Progenitor cell of endocrine pancreas (in vitro differentiated cells): Measurements from ENCODE around the gene OGA. TPM values are rescaled to one million over a fixed set of nuclear protein-coding genes. Genes with fewer than 3 reads are reported as not detected.

ENCODE experiments used
- DNase-seq: peaks from one replicate; pipeline ENCODE4 v3.0.0; 2021; ENCODE audit warnings: low spot score; ENCODE audit not compliant: unreplicated experiment
- H3K27ac Mint-ChIP-seq: 2 replicates; pipeline ENCODE4 v1.8.0; 2021; ENCODE audit warnings: mild to moderate bottlenecking, moderate library complexity, mixed read lengths
- H3K27me3 Mint-ChIP-seq: 2 replicates; pipeline ENCODE4 v1.8.0; 2021; ENCODE audit warnings: mixed read lengths
- H3K36me3 Mint-ChIP-seq: 2 replicates; pipeline ENCODE4 v1.8.0; 2022; ENCODE audit warnings: mixed read lengths; ENCODE audit not compliant: insufficient read depth
- H3K4me1 Mint-ChIP-seq: 2 replicates; pipeline ENCODE4 v1.8.0; 2021; ENCODE audit warnings: low read depth, mixed read lengths
- H3K4me3 Mint-ChIP-seq: 2 replicates; pipeline ENCODE4 v1.8.0; 2021; ENCODE audit warnings: low read depth, mild to moderate bottlenecking, moderate library complexity, mixed read lengths
- H3K9me3 Mint-ChIP-seq: 2 replicates; pipeline ENCODE4 v1.8.0; 2021; ENCODE audit warnings: low read depth, mixed read lengths
- total RNA-seq: library from RNA; stranded (reverse); gene quantifications from 2 replicates; pipeline ENCODE4 v1.2.1, GENCODE V29; 2021
- TF ChIP-seq, protein P1 (sequence below): fragments of 200-600 bp; sonication (generic); IDR thresholded peaks from one replicate; pipeline ENCODE4 v1.5.0; 2021; ENCODE audit warnings: antibody characterized with exemption, mild to moderate bottlenecking; ENCODE audit not compliant: unreplicated experiment

The OGA gene
- total RNA-seq, 1 donor from 2014 or later = 148 TPM

- Mint-ChIP-seq H3K4me3 (peak overlapping the region; percentile 100), H3K9me3 (no peaks in the 10 kb centered on the region), H3K27ac (peak overlapping the region; percentile 94), H3K27me3 (peaks cover 20% of the 10 kb centered on the region), H3K4me1 (peaks cover 29% of the 10 kb centered on the region), H3K36me3 (peaks cover 10% of the 10 kb centered on the region)
- DNase-seq = no peak
- TF ChIP-seq, protein P1, sequence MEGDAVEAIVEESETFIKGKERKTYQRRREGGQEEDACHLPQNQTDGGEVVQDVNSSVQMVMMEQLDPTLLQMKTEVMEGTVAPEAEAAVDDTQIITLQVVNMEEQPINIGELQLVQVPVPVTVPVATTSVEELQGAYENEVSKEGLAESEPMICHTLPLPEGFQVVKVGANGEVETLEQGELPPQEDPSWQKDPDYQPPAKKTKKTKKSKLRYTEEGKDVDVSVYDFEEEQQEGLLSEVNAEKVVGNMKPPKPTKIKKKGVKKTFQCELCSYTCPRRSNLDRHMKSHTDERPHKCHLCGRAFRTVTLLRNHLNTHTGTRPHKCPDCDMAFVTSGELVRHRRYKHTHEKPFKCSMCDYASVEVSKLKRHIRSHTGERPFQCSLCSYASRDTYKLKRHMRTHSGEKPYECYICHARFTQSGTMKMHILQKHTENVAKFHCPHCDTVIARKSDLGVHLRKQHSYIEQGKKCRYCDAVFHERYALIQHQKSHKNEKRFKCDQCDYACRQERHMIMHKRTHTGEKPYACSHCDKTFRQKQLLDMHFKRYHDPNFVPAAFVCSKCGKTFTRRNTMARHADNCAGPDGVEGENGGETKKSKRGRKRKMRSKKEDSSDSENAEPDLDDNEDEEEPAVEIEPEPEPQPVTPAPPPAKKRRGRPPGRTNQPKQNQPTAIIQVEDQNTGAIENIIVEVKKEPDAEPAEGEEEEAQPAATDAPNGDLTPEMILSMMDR = no peak
Observed at GRCh38 chr10:101781984-101782810, 36.0 kb downstream of the OGA start.

GRCh38 chr10:101781655-101781983, 36.6 kb downstream of the OGA start:
- peaks cover 26% of the 10 kb centered on the region for H3K27me3 Mint-ChIP-seq
- H3K9me3 Mint-ChIP-seq = no peaks in the 10 kb centered on the region
- peaks cover 8% of the 10 kb centered on the region for H3K36me3 Mint-ChIP-seq
- no peak overlapping the region for H3K27ac Mint-ChIP-seq
- TF ChIP-seq, protein P1 = no peak
- peaks cover 29% of the 10 kb centered on the region for H3K4me1 Mint-ChIP-seq
- no peak for DNase-seq
- peak overlapping the region; percentile 100 for H3K4me3 Mint-ChIP-seq

GRCh38 chr10:101780818-101781654, 37.2 kb downstream of the OGA start:
- Mint-ChIP-seq H3K36me3 (peaks cover 6% of the 10 kb centered on the region), H3K27ac (peak overlapping the region; percentile 29), H3K9me3 (no peaks in the 10 kb centered on the region), H3K4me1 (peaks cover 29% of the 10 kb centered on the region), H3K27me3 (peaks cover 27% of the 10 kb centered on the region), H3K4me3 (peak overlapping the region; percentile 100)
- DNase-seq = no peak
- TF ChIP-seq, protein P1 = peak; percentile 97

DNA sequence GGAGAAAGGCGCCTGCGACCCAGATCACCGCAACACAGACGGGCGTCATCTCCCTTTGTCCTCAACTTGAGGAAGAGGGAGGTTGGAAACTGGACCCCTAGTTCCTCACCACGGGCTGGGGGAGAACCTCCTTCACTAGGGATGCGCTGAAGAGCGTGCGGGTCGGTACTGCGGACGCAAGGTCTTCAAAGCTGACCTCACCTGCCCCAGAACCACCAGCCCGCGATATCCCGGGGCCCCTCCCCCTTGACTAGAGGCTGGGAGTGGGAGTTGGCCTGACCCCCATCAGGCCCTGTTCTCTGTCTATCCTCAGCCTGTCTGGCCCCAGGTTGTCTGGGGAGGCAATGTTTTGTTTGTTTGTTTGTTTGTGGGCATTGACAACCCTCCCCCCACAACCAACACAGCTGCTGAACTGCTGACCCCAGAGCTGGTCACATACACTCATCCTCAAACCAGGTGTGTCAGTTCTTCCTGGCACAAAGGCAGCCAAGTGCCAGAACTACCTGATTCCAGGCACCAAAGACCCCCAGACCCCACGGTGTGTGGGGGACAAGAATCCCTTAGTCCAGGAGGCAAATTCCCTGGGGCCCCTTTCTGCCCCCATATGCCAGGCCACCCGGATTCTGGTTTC, 37.9 kb downstream of the OGA start:
- TF ChIP-seq, protein P1 = no peak
- H3K27ac Mint-ChIP-seq = peak overlapping the region; percentile 77

GRCh38 chr10:101779544-101780186, 38.6 kb downstream of the OGA start:
- no peaks in the 10 kb centered on the region for H3K9me3 Mint-ChIP-seq
- H3K4me1 Mint-ChIP-seq = peaks cover 29% of the 10 kb centered on the region
- peak; percentile 83 for DNase-seq
- H3K36me3 Mint-ChIP-seq = no peaks in the 10 kb centered on the region
- peak overlapping the region; percentile 62 for H3K27ac Mint-ChIP-seq
- TF ChIP-seq, protein P1 = peak; percentile 89
- H3K4me3 Mint-ChIP-seq = peak overlapping the region; percentile 63
- peaks cover 33% of the 10 kb centered on the region for H3K27me3 Mint-ChIP-seq

More for the DNA sequence above, 37.9 kb downstream of the OGA start:
- Mint-ChIP-seq H3K4me3 (peak overlapping the region; percentile 40), H3K27me3 (peaks cover 27% of the 10 kb centered on the region), H3K4me1 (peaks cover 29% of the 10 kb centered on the region), H3K36me3 (peaks cover under 1% of the 10 kb centered on the region), H3K9me3 (no peaks in the 10 kb centered on the region)
- no peak for DNase-seq
